GM06990 (cell line): ENCODE results near the gene NKAIN2.
"Not testable (repeated sequence)": the region's sequence is repeated elsewhere in the genome, so short reads cannot be mapped to it uniquely, and the experiment has no call there.

ENCODE experiments used
- DNase-seq: peaks from one replicate; pipeline ENCODE4 v3.0.0-alpha.2; 2011; ENCODE audit not compliant: insufficient read length; ENCODE audit errors: extremely low read depth
- H3K27me3 ChIP-seq: replicated peaks from 2 replicates; pipeline ENCODE4 v1.6.0; 2011; ENCODE audit warnings: low read length; ENCODE audit not compliant: control insufficient read depth, insufficient read depth
- H3K36me3 ChIP-seq: 2 replicates; pipeline ENCODE4 v1.5.1; 2011; ENCODE audit warnings: low read length; ENCODE audit not compliant: control insufficient read depth, insufficient read depth
- H3K4me3 ChIP-seq: replicated peaks from 2 replicates; pipeline ENCODE4 v1.5.1; 2011; ENCODE audit warnings: low read depth, mild to moderate bottlenecking, control low read depth, low read length
- CTCF ChIP-seq: IDR thresholded peaks from 2 replicates; pipeline ENCODE4 v1.5.1; 2011; ENCODE audit warnings: low read length, control low read depth, mild to moderate bottlenecking, inconsistent platforms; ENCODE audit not compliant: insufficient read depth, poor library complexity, severe bottlenecking

Gene NKAIN2

GRCh38 chr6:123967905-123968304 is 164.2 kb downstream of the NKAIN2 start:
- DNase-seq: no peak
- H3K36me3 ChIP-seq: no peaks in the 10 kb centered on the region
- no peaks in the 10 kb centered on the region for H3K27me3 ChIP-seq
- H3K4me3 ChIP-seq: no peak overlapping the region
- no peak for TF ChIP-seq CTCF

- H3K36me3 ChIP-seq: no peaks in the 10 kb centered on the region
- H3K4me3 ChIP-seq: no peak overlapping the region
- no peak for DNase-seq
- TF ChIP-seq CTCF: no peak
- H3K27me3 ChIP-seq: no peaks in the 10 kb centered on the region
Measured at GRCh38 chr6:123972600-123973294, 169.1 kb downstream of the NKAIN2 start.

GRCh38 chr6:123980311-123980710 is 176.6 kb downstream of the NKAIN2 start:
- DNase-seq: no peak
- H3K27me3 ChIP-seq: no peaks in the 10 kb centered on the region
- no peaks in the 10 kb centered on the region for H3K36me3 ChIP-seq
- no peak for TF ChIP-seq CTCF
- no peak overlapping the region for H3K4me3 ChIP-seq

GRCh38 chr6:123986938-123987337 is 183.3 kb downstream of the NKAIN2 start:
- H3K27me3 ChIP-seq: no peaks in the 10 kb centered on the region
- DNase-seq: no peak
- TF ChIP-seq CTCF: no peak
- H3K36me3 ChIP-seq: no peaks in the 10 kb centered on the region
- no peak overlapping the region for H3K4me3 ChIP-seq

- not testable (repeated sequence) for H3K4me3 ChIP-seq, H3K36me3 ChIP-seq, H3K27me3 ChIP-seq, DNase-seq
Measured at GRCh38 chr6:123989918-123990317, 186.3 kb downstream of the NKAIN2 start.

- no peak overlapping the region for H3K4me3 ChIP-seq
- no peaks in the 10 kb centered on the region for H3K36me3 ChIP-seq
- no peak for TF ChIP-seq CTCF
- H3K27me3 ChIP-seq: no peaks in the 10 kb centered on the region
- DNase-seq: no peak
Measured at GRCh38 chr6:123990376-123990775, 186.7 kb downstream of the NKAIN2 start.
